HEK293 (cell line): Measurements from ENCODE around the gene CC2D2A.

Experiments used
- CTCF ChIA-PET: fragments of 350-600 bp; formaldehyde crosslinking; extraction: SDS; loops from one replicate; lab custom pipeline; 2021; ENCODE audit warnings: antibody characterized with exemption; lab: Yijun Ruan, JAX
- POLR2A ChIA-PET: fragments of 300-600 bp; formaldehyde crosslinking; extraction: SDS; loops from one replicate; lab custom pipeline; 2020; ENCODE audit warnings: antibody characterized with exemption, inconsistent platforms; lab: Yijun Ruan, JAX
- H3K27ac ChIP-seq: fragments of 200-500 bp; sonication (Bioruptor generic); 2 replicates; pipeline ENCODE4 v1.5.1; 2014; ENCODE audit warnings: low read depth, low read length, control low read depth, inconsistent platforms; ENCODE audit errors: extremely low read depth
- H3K36me3 ChIP-seq, 2 experiments: fragments of 200-500 bp in 1 of 2; sonication (Bioruptor generic) in 1 of 2; 1 replicate in 1 of 2; 2 replicates in 1 of 2; pipeline ENCODE4 v1.5.1; 2014 to 2017; ENCODE audit warnings: inconsistent platforms in 2 of 2, low read length in 2 of 2; ENCODE audit not compliant: control insufficient read depth in 2 of 2, insufficient read depth in 1 of 2
- H3K4me1 ChIP-seq: fragments of 200-500 bp; sonication (Bioruptor generic); 2 replicates; pipeline ENCODE4 v1.5.1; 2014; ENCODE audit warnings: mild to moderate bottlenecking, low read length, inconsistent platforms; ENCODE audit not compliant: control insufficient read depth, insufficient read depth
- H3K4me3 ChIP-seq: 2 replicates; pipeline ENCODE4 v1.5.1; 2011; ENCODE audit warnings: low read depth, mild to moderate bottlenecking, control low read depth, low read length, moderate library complexity
- H3K9me3 ChIP-seq: fragments of 200-500 bp; sonication (Bioruptor generic); 2 replicates; pipeline ENCODE4 v1.5.1; 2014; ENCODE audit warnings: low read depth, low read length, inconsistent platforms; ENCODE audit not compliant: control insufficient read depth, insufficient read depth
- PRDM1 ChIP-seq: fragments of 450-650 bp; formaldehyde crosslinking; IDR thresholded peaks from 2 replicates; pipeline ENCODE4; 2016; ENCODE audit warnings: missing biosample characterization, missing genetic modification characterization
- PRDM10 ChIP-seq: fragments of 450-650 bp; formaldehyde crosslinking; IDR thresholded peaks from 2 replicates; pipeline ENCODE4 v1.5.1; 2016; ENCODE audit warnings: missing biosample characterization, missing genetic modification characterization
- PRDM2 ChIP-seq: fragments of 450-650 bp; formaldehyde crosslinking; IDR thresholded peaks from 2 replicates; pipeline ENCODE4 v1.5.1; 2016; ENCODE audit warnings: missing biosample characterization, missing genetic modification characterization, borderline replicate concordance
- RBAK ChIP-seq: fragments of 450-650 bp; formaldehyde crosslinking; IDR thresholded peaks from 2 replicates; pipeline ENCODE4 v1.5.1; 2016; ENCODE audit warnings: missing biosample characterization, missing genetic modification characterization
- SP7 ChIP-seq: fragments of 450-650 bp; formaldehyde crosslinking; IDR thresholded peaks from 2 replicates; pipeline ENCODE4 v1.5.1; 2016; ENCODE audit warnings: missing biosample characterization, missing genetic modification characterization
- YY1 ChIP-seq: fragments of 450-650 bp; formaldehyde crosslinking; IDR thresholded peaks from 2 replicates; pipeline ENCODE4 v1.5.1; 2018; ENCODE audit warnings: missing biosample characterization, missing genetic modification characterization
- ZBTB17 ChIP-seq: fragments of 450-650 bp; formaldehyde crosslinking; IDR thresholded peaks from 2 replicates; pipeline ENCODE4 v1.5.1; 2016; ENCODE audit warnings: missing biosample characterization, missing genetic modification characterization
- ZNF146 ChIP-seq: fragments of 450-650 bp; formaldehyde crosslinking; IDR thresholded peaks from 2 replicates; pipeline ENCODE4 v1.5.1; 2016; ENCODE audit warnings: missing biosample characterization, missing genetic modification characterization
- ZNF157 ChIP-seq: fragments of 450-650 bp; formaldehyde crosslinking; IDR thresholded peaks from 2 replicates; pipeline ENCODE4 v1.5.1; 2016; ENCODE audit warnings: missing biosample characterization, missing genetic modification characterization
- ZNF16 ChIP-seq: fragments of 450-650 bp; formaldehyde crosslinking; IDR thresholded peaks from 2 replicates; pipeline ENCODE4 v1.5.1; 2016; ENCODE audit warnings: low read depth, missing biosample characterization, missing genetic modification characterization
- ZNF214 ChIP-seq: fragments of 450-650 bp; formaldehyde crosslinking; IDR thresholded peaks from 2 replicates; pipeline ENCODE4 v1.5.1; 2017; ENCODE audit warnings: missing biosample characterization, mild to moderate bottlenecking, missing genetic modification characterization, borderline replicate concordance
- ZNF292 ChIP-seq: fragments of 450-650 bp; formaldehyde crosslinking; IDR thresholded peaks from 2 replicates; pipeline ENCODE4 v1.5.1; 2016; ENCODE audit warnings: low read depth, missing biosample characterization, missing genetic modification characterization, borderline replicate concordance
- ZNF404 ChIP-seq: fragments of 450-650 bp; formaldehyde crosslinking; IDR thresholded peaks from 2 replicates; pipeline ENCODE4 v1.5.1; 2017; ENCODE audit warnings: missing biosample characterization, missing genetic modification characterization
- ZNF555 ChIP-seq: fragments of 450-650 bp; formaldehyde crosslinking; conservative IDR thresholded peaks from 2 replicates; pipeline ENCODE4 v1.5.1; 2017; ENCODE audit warnings: missing biosample characterization, mild to moderate bottlenecking, missing genetic modification characterization, inconsistent platforms
- ZNF670 ChIP-seq: fragments of 450-650 bp; formaldehyde crosslinking; IDR thresholded peaks from 2 replicates; pipeline ENCODE4 v1.5.1; 2016; ENCODE audit warnings: missing biosample characterization, missing genetic modification characterization, low read depth
- ZNF768 ChIP-seq: fragments of 450-650 bp; formaldehyde crosslinking; IDR thresholded peaks from 2 replicates; pipeline ENCODE4 v1.5.1; 2018; ENCODE audit warnings: missing biosample characterization, mild to moderate bottlenecking, missing genetic modification characterization
- ZNF777 ChIP-seq: fragments of 450-650 bp; formaldehyde crosslinking; IDR thresholded peaks from 2 replicates; pipeline ENCODE4 v1.5.1; 2017; ENCODE audit warnings: missing biosample characterization, missing genetic modification characterization, borderline replicate concordance
- ZNF791 ChIP-seq: fragments of 450-650 bp; formaldehyde crosslinking; IDR thresholded peaks from 2 replicates; pipeline ENCODE4 v1.5.1; 2016; ENCODE audit warnings: missing biosample characterization, missing genetic modification characterization
- ZSCAN30 ChIP-seq: fragments of 450-650 bp; IDR thresholded peaks from 2 replicates; pipeline ENCODE4 v1.5.1; 2018; ENCODE audit warnings: missing biosample characterization, mild to moderate bottlenecking, missing genetic modification characterization, moderate library complexity
- ZSCAN5A ChIP-seq: fragments of 450-650 bp; formaldehyde crosslinking; IDR thresholded peaks from 2 replicates; pipeline ENCODE4 v1.5.1; 2016; ENCODE audit warnings: missing biosample characterization, missing genetic modification characterization

Gene CC2D2A

GRCh38 chr4:15459706-15460105, 10.0 kb upstream of the CC2D2A start:
- CTCF ChIA-PET = interaction anchor here (0.9 to 4.3 kb wide), 2 partner anchors 63 to 229 kb away, joined by 3 to 27 read pairs; no protein-coding TSS in a partner anchor
- TF ChIP-seq YY1 (tag by site-specific recombination) = no peak
- no peak for TF ChIP-seq ZNF146 (tag by site-specific recombination)
- TF ChIP-seq ZNF791 (tag by site-specific recombination) = no peak
- TF ChIP-seq ZNF157 (tag by site-specific recombination) = no peak
- TF ChIP-seq ZNF555 (tag by site-specific recombination) = no peak
- POLR2A ChIA-PET = no interaction called here
- H3K9me3 ChIP-seq = no peaks in the 10 kb centered on the region
- no peak overlapping the region for H3K4me3 ChIP-seq
- H3K4me1 ChIP-seq = no peaks in the 10 kb centered on the region
- no peak overlapping the region for H3K27ac ChIP-seq
- H3K36me3 ChIP-seq = no peaks in the 10 kb centered on the region

- Histone ChIP-seq H3K27ac (no peak overlapping the region), H3K4me1 (no peaks in the 10 kb centered on the region), H3K4me3 (no peak overlapping the region), H3K9me3 (no peaks in the 10 kb centered on the region), H3K36me3 (no peaks in the 10 kb centered on the region)
- ChIA-PET POLR2A (no interaction called here), CTCF (interaction anchor here (1.3 kb wide), 1 partner anchor 9 kb away, joined by 4 read pairs; no protein-coding TSS in a partner anchor)
- TF ChIP-seq ZSCAN30 (tag by site-specific recombination) (no peak), ZNF777 (no peak), ZNF146 (tag by site-specific recombination) (no peak), ZNF768 (tag by site-specific recombination) (no peak), PRDM2 (no peak), ZNF292 (no peak), ZNF157 (tag by site-specific recombination) (no peak), ZNF16 (no peak), ZNF670 (no peak), ZSCAN5A (tag by site-specific recombination) (no peak), PRDM10 (no peak), ZNF404 (tag by site-specific recombination) (no peak), SP7 (tag by site-specific recombination) (no peak), PRDM1 (tag by site-specific recombination) (no peak), ZNF214 (tag by site-specific recombination) (no peak), ZBTB17 (tag by site-specific recombination) (no peak), RBAK (tag by site-specific recombination) (no peak)
Measured at GRCh38 chr4:15466596-15466995, 3.1 kb upstream of the CC2D2A start.
